ENCODE measurements around the gene UCP3.

Gene UCP3

DNA sequence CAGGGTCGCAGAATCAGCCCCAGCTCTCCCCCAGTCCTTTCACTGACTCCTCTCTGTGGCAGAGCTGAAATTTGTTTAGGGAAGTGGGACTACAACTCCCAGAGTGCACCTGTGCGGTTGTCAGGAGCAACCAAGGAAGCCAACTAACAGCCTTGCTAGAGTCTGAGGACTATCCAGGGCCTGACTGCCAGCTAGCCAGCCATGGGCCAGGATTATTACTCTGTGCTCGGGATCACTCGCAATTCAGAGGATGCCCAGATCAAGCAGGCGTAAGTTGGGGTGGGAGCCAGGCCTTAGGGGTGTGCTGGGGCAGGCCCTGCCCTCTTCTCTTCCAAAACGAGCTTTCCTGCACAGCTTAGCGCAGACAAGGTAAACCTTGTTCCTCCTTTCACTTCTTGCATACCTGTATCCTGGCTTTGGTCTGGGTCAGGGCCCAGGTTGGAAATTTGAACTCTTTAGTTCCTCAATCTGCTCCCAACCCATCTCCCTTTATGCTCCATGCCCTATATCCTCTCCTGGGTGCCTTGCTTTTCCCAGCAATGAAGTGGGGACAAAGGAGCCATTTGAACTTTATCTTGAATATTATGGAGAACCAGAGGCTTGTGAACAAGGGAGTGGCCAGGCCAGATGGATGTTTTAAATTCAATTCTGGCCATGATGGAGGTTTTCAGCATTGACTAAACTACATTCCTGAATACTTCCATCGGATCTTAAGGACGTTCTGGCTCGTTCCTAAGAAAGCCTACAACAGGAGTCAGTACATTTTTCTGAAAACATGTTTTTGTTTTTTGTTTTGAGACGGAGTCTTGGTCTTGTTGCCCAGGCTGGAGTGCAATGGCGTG is 57.8 kb downstream of the UCP3 start, which contains the start of gene DNAJB13:
DNAJB13 (plus strand) TSS at position 158 of the 842 bp plus-strand sequence; CDS start at position 202, 44 bp downstream.
- DNase-seq, result no peak
